ENCODE measurements around the gene CPNE9. TPM values are rescaled to one million over a fixed set of nuclear protein-coding genes. Genes with fewer than 3 reads are reported as not detected.

The CPNE9 gene
- total RNA-seq, 1 donor from 2014 or later = not detected

DNA sequence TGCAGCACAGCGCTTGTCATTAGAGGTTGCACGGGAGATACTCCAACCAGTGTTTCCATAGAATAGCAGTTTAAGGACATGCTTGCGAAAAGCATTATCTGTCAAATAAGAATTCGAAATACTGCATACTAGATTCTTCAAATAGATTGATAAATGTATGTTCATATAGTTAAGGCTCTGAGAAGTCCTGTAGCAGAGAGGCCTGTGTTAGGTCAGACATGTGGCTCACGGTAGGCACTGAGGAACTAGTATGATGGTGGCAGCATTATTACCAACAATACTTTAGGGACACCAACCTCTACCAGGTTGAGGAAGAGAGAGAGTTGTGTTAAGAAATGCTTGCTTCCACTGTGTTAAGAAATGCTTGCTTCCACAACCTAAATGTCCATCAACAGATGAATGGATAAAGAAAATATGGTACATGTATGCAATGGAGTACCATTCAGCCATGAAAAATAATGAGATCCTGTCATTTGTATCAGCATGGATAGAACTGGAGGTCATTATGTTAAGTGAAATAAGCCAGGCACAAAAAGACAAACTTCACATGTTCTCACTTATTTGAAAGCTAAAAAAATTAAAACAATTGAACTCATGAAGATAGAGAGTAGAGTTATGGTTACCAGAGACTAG is 39.4 kb upstream of the CPNE9 start:
- Mint-ChIP-seq H3K36me3 (peaks cover 21% of the 10 kb centered on the region), H3K27me3 (ENCODE audit: insufficient read depth, low read depth) (peaks cover 4% of the 10 kb centered on the region)
- no peak for DNase-seq (ENCODE audit: low spot score)

DNA sequence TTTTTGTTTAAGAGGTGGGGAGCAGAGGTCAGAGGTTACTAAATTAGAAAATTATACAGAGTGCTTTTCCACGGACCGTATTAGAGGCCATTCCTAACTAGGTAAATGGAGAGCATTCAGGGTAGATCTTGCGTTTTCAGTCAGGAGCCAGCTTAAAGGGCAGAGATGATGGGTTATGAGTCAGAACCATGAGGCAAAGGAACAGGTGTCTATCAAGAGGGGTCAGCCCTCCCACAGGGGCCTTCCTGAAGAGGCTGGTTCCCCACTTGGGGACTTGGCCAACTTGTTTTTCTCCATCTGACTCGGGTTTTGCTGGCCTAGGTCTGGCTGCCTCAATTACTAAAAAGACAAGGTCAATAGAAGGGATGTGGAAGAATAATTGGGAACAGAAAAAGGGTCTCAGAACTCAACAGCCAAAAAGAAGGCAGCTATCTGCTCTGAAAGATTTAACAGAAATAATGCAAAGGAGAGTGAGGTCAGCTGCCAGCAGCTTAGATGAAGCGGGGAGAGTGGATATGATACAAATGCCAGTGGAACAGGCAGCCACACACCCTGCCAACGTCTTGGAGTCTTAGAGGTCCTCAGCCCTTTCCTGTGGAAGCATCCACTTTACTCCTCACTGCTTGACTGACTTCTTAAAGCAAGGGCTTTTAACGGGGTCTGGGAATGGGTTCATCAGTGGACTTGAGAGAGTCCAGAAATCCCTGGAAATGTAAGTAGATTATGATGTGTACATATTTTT is 36.8 kb upstream of the CPNE9 start:
- Histone ChIP-seq H3K36me3 (no peaks in the 10 kb centered on the region), H3K4me2 (no peak overlapping the region), H3K27ac (no peak overlapping the region), H3K27me3 (no peaks in the 10 kb centered on the region), H3K9me3 (ENCODE audit: low read depth) (no peaks in the 10 kb centered on the region), H2AFZ (replicated peaks) (no peak overlapping the region), H4K20me1 (ENCODE audit: low read depth) (no peaks in the 10 kb centered on the region), H3K79me2 (ENCODE audit: low read depth) (no peaks in the 10 kb centered on the region), H3K4me1 (no peaks in the 10 kb centered on the region), H3K9ac (no peak overlapping the region), H3K4me3 (no peak overlapping the region), H3F3A (ENCODE audit: low read depth) (no peaks in the 10 kb centered on the region)
- H3K4me3 Mint-ChIP-seq = no peak overlapping the region
- DNase-seq (ENCODE audit: low spot score) = no peak
- H3K9me3 Mint-ChIP-seq = no peaks in the 10 kb centered on the region
- no peak overlapping the region for H3K27ac Mint-ChIP-seq
- H3K27me3 Mint-ChIP-seq (ENCODE audit: insufficient read depth, low read depth) = peaks cover 4% of the 10 kb centered on the region
- TF ChIP-seq EZH2 (IDR thresholded peaks at IDR 0.05) = no peak
- TF ChIP-seq, protein P1, sequence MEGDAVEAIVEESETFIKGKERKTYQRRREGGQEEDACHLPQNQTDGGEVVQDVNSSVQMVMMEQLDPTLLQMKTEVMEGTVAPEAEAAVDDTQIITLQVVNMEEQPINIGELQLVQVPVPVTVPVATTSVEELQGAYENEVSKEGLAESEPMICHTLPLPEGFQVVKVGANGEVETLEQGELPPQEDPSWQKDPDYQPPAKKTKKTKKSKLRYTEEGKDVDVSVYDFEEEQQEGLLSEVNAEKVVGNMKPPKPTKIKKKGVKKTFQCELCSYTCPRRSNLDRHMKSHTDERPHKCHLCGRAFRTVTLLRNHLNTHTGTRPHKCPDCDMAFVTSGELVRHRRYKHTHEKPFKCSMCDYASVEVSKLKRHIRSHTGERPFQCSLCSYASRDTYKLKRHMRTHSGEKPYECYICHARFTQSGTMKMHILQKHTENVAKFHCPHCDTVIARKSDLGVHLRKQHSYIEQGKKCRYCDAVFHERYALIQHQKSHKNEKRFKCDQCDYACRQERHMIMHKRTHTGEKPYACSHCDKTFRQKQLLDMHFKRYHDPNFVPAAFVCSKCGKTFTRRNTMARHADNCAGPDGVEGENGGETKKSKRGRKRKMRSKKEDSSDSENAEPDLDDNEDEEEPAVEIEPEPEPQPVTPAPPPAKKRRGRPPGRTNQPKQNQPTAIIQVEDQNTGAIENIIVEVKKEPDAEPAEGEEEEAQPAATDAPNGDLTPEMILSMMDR (IDR thresholded peaks at IDR 0.05) = no peak
- TF ChIP-seq EZH2phosphoT487 (IDR thresholded peaks at IDR 0.05) = no peak
- H3K4me1 Mint-ChIP-seq = no peaks in the 10 kb centered on the region
- peaks cover 20% of the 10 kb centered on the region for H3K36me3 Mint-ChIP-seq

More for the DNA sequence above, 39.4 kb upstream of the CPNE9 start:
- no peaks in the 10 kb centered on the region for H3K27me3 ChIP-seq
- H3K36me3 ChIP-seq = no peaks in the 10 kb centered on the region
- H3K4me3 ChIP-seq = no peak overlapping the region
- no peak for TF ChIP-seq EZH2 (IDR thresholded peaks at IDR 0.05)
- TF ChIP-seq, protein P1 (IDR thresholded peaks at IDR 0.05) = no peak
- no peak for TF ChIP-seq EZH2phosphoT487 (IDR thresholded peaks at IDR 0.05)
- peaks cover 6% of the 10 kb centered on the region for H3K79me2 ChIP-seq (ENCODE audit: low read depth)
- H3K4me1 ChIP-seq = no peaks in the 10 kb centered on the region
- no peak overlapping the region for H2AFZ ChIP-seq (replicated peaks)
- H3K4me2 ChIP-seq = no peak overlapping the region
- no peak overlapping the region for H3K4me3 Mint-ChIP-seq
- H3K4me1 Mint-ChIP-seq = no peaks in the 10 kb centered on the region
- no peaks in the 10 kb centered on the region for H3F3A ChIP-seq (ENCODE audit: low read depth)
- H3K27ac Mint-ChIP-seq = no peak overlapping the region
- no peak overlapping the region for H3K9ac ChIP-seq
- H3K9me3 Mint-ChIP-seq = no peaks in the 10 kb centered on the region
- no peak overlapping the region for H3K27ac ChIP-seq
- no peaks in the 10 kb centered on the region for H3K9me3 ChIP-seq (ENCODE audit: low read depth)
- no peaks in the 10 kb centered on the region for H4K20me1 ChIP-seq (ENCODE audit: low read depth)

DNA sequence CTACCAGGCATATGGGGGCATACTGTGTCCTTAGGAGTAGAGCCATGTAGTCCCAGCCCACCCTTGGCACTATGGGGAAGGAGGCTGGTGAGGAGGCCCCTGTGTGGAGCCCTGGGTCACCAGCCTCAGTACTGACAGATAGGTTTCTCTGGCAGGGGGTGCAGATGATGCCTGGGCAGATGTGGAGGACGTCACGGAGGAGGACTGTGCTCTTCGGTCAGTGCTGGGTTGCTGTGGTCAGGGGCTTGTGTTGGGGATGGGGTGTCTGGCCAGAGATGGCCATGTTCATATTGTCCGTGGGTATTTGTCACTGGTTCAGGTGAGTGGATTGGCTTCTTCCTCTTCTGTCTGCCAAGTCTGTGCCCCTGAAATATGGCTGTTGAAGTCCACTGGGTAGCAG is 34.4 kb upstream of the CPNE9 start:
- no peaks in the 10 kb centered on the region for H3K36me3 ChIP-seq
- Mint-ChIP-seq H3K4me1 (no peaks in the 10 kb centered on the region), H3K27ac (no peak overlapping the region)

More for the DNA sequence above, 34.4 kb upstream of the CPNE9 start:
- Mint-ChIP-seq H3K36me3 (peaks cover 12% of the 10 kb centered on the region), H3K27me3 (ENCODE audit: insufficient read depth, low read depth) (peaks cover 4% of the 10 kb centered on the region), H3K9me3 (no peaks in the 10 kb centered on the region), H3K4me3 (no peak overlapping the region)
- Histone ChIP-seq H3K9ac (no peak overlapping the region), H3F3A (ENCODE audit: low read depth) (no peaks in the 10 kb centered on the region), H3K4me2 (no peak overlapping the region), H2AFZ (replicated peaks) (no peak overlapping the region), H3K27me3 (no peaks in the 10 kb centered on the region), H3K4me3 (no peak overlapping the region), H3K4me1 (no peaks in the 10 kb centered on the region), H3K9me3 (ENCODE audit: low read depth) (no peaks in the 10 kb centered on the region), H3K27ac (no peak overlapping the region), H4K20me1 (ENCODE audit: low read depth) (no peaks in the 10 kb centered on the region), H3K79me2 (ENCODE audit: low read depth) (no peaks in the 10 kb centered on the region)
- no peak for DNase-seq (ENCODE audit: low spot score)
- TF ChIP-seq EZH2phosphoT487 (IDR thresholded peaks at IDR 0.05) (no peak), EZH2 (IDR thresholded peaks at IDR 0.05) (no peak)
- TF ChIP-seq, protein P1 (IDR thresholded peaks at IDR 0.05) = no peak

All from neural progenitor cell (in vitro differentiated cells).